Activated CD4-positive, alpha-beta T cell treated with anti-CD3 and anti-CD28 coated beads, Interleukin-10, Interleukin-2, amounts not matched to agents 100 ng/mL and 50 ng/mL, durations not matched to agents 16 hours and 8 hours (primary cell): ENCODE data around the gene VSIG8.

Experiments
- DNase-seq: peaks from one replicate; pipeline ENCODE4 v3.0.0-alpha.2; 2020

The VSIG8 gene

DNA sequence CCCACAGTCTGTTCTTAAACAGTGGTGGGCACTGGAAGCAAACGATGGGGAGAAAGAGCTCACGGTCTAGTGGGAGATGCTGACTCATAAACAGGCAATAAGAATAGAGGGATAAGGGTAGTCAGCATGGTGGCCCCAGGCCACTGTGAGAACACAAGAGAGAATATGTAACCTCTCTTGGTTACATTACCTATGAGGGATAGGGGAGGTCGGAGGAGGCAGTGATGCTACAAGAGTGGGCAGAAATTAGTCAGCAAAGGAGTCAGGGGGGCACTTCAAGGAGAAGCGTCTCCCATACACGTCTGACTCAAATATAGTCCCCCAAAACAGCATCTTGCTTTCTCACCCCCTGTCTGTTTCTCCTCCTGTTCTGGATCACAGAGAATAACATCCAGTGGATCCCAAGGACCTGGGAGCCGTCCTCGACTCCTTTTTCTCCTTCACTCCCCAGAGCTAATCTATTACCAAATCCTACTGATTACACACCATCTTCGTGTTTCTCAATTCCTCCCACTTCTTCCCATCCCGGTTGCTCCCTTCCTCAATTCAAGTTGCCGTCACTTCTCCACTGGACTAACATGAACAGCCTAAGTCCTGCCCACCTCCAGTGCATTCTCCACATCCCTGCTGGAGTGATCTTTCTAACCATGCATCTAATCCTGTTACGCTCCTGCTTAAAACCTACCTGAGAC is 33.7 kb downstream of the VSIG8 start:
- no peak for DNase-seq

GRCh38 chr1:159828176-159828575 is 34.3 kb downstream of the VSIG8 start:
- no peak for DNase-seq

DNA sequence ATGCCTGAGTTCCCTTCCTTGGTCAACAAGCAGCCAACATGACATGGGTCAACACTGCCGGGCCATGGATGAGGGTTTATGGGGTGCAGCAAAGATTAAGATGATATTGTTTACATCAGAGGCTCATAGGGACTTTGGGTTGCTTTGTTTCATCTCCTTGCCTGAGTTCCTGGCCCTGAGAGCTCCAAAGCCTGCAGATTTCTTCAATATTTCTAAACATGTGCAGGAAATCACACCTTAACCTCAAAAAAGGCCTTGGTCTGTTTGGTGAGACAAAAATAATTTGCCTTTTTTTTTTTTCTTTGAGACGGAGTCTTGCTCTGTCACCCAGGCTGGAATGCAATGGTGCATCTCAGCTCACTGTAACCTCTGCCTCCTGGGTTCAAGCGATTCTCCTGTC is 34.9 kb downstream of the VSIG8 start:
- peak; percentile 54 for DNase-seq

DNA sequence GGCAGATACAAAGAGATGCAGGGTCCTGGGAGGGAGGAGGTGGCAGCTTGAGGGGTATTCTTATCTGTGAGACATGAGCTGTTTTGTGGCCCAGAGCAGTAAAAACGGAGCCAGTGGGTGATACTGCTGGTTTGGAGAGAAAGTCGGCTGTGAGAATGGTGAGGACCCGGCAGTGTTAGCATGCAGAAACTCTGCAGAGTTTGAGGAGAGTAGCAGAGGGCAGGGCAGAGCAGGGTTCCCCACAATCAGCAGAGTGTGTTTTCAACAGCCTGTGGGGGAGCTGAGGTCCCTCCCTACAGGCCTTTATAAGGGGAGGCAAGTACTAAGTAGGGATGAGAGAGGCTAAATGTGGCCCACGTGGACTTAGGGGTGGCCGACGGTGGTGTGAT is 35.4 kb downstream of the VSIG8 start:
- no peak for DNase-seq

- peak; percentile 81 for DNase-seq
Observed at GRCh38 chr1:159826441-159827101, 35.9 kb downstream of the VSIG8 start, which contains the start of gene SLAMF8. SLAMF8 (plus strand) TSS chr1:159826873; CDS start chr1:159826899, 26 bp downstream.

GRCh38 chr1:159825564-159825963 is 36.9 kb downstream of the VSIG8 start:
- DNase-seq = peak; percentile 39

GRCh38 chr1:159823406-159823805 is 39.1 kb downstream of the VSIG8 start:
- DNase-seq = no peak

GRCh38 chr1:159821171-159821867 is 41.1 kb downstream of the VSIG8 start:
- no peak for DNase-seq

DNA sequence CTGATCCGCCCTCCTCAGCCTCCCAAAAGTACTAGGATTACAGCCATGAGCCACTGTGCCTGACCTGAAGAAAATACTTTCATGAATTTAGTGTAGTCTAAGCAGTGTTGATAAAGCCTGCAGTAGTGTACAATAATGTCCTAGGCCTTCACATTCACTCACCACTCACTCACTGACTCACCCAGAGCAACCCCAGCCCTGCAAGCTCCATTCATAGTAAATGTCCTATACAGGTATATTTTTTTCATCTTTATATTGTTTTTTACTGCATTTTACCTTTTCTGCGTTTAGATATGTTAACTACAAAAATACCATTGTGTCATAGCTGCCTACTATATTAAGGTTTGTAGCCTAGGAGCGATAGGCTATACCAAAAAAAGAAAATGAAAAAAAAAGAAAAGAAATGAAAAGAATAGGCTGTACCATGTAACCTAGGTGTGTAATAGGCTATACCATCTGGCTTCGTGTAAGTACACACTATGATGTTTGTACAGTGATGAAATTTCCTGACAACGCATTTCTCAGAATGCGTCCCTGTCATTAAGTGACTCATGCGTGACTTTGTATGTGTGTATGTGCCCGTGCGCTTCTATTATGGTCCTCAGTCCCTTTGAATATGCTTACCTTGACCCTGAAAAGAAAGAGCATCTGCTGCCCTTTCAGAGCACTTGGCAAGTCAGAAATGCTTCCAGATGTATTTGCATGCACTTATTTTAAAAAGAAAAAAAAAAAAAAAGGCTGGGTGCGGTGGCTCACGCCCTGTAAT is 45.0 kb downstream of the VSIG8 start:
- no peak for DNase-seq

GRCh38 chr1:159815926-159816325 is 46.5 kb downstream of the VSIG8 start:
- DNase-seq = no peak

DNA sequence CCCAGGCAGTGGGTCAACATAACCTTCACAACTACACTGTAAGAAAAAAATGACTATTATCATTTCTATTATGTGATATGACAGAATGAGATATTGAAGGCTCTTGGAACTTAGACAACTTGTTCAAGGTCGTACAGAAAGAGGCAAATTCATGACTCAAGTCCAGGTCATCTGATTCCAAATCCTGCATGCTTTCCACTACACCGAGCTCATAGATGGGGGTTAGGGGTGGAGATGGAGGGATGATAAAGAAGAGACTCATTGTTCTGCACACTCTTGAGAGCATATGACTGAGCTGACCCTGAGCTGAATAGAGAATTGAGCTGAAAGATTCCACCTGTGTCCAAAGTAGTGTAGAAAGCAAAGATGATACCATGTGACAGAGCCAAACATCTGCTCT is 57.5 kb downstream of the VSIG8 start:
- DNase-seq = no peak
